Transverse colon (tissue), 4 donors: ENCODE data around the gene DEAF1.

Experiments
- EP300 ChIP-seq: sonication (generic); formaldehyde crosslinking; IDR thresholded peaks from one replicate; pipeline ENCODE4 v1.6.1; 2017; ENCODE audit warnings: antibody characterized with exemption, low read depth
- POLR2A ChIP-seq: fragments of 450-650 bp; IDR thresholded peaks from one replicate; pipeline ENCODE4 v1.6.1; 2016; ENCODE audit warnings: antibody characterized with exemption, mild to moderate bottlenecking, moderate library complexity
- POLR2AphosphoS5 ChIP-seq, 3 donors: sonication (generic); formaldehyde crosslinking; IDR thresholded peaks; one replicate each; pipeline ENCODE4 v1.6.1; 2016; ENCODE audit warnings: antibody characterized with exemption in 3 of 3
- TF ChIP-seq, protein P1 (sequence below), 5 experiments: fragments of 200-600 bp in 3 of 5; fragments of 450-650 bp in 2 of 5; sonication (generic) in 3 of 5; IDR thresholded peaks; 1 replicate in 2 of 5; 2 replicates in 3 of 5; pipeline ENCODE4 v1.5.1; 2016 to 2017; ENCODE audit warnings: antibody characterized with exemption in 5 of 5, inconsistent platforms in 3 of 5, mild to moderate bottlenecking in 2 of 5, moderate library complexity in 1 of 5

DNA sequence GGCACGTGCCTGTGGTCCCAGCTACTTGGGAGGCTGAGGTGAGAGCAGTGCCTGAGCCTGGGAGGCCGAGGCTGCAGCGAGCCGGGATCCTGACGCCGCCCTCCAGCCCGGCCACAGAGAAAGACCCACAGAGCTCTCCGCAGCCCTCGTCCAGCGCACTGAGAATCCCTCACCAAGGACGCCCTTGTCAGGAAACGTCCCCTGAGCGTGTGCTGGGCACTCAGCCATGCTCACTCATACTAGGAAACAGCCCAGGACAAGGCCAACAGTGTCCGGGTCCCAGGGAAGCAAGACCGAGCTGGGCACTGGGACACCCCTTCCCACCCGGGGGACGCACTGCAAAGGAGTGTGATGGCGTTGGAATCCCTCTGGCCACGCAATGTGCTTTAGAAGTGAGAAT lies 14.5 kb downstream of the DEAF1 start:
- TF ChIP-seq POLR2A (no peak), EP300 (no peak), POLR2AphosphoS5 (IDR thresholded peaks at IDR 0.05) (no peak)
- TF ChIP-seq, protein P1, sequence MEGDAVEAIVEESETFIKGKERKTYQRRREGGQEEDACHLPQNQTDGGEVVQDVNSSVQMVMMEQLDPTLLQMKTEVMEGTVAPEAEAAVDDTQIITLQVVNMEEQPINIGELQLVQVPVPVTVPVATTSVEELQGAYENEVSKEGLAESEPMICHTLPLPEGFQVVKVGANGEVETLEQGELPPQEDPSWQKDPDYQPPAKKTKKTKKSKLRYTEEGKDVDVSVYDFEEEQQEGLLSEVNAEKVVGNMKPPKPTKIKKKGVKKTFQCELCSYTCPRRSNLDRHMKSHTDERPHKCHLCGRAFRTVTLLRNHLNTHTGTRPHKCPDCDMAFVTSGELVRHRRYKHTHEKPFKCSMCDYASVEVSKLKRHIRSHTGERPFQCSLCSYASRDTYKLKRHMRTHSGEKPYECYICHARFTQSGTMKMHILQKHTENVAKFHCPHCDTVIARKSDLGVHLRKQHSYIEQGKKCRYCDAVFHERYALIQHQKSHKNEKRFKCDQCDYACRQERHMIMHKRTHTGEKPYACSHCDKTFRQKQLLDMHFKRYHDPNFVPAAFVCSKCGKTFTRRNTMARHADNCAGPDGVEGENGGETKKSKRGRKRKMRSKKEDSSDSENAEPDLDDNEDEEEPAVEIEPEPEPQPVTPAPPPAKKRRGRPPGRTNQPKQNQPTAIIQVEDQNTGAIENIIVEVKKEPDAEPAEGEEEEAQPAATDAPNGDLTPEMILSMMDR (IDR thresholded peaks at IDR 0.05): no peak
